HG02973 (cell line): ENCODE measurements around the gene RASL12.

ENCODE experiments used
- ATAC-seq: cut with Tn5 transposase; IDR thresholded peaks from one replicate; pipeline ENCODE4 v1.9.1; 2021; ENCODE audit warnings: moderate library complexity; ENCODE audit not compliant: unreplicated experiment

Gene RASL12

GRCh38 chr15:65092911-65093792, 25.4 kb upstream of the RASL12 start:
- no peak for ATAC-seq

DNA sequence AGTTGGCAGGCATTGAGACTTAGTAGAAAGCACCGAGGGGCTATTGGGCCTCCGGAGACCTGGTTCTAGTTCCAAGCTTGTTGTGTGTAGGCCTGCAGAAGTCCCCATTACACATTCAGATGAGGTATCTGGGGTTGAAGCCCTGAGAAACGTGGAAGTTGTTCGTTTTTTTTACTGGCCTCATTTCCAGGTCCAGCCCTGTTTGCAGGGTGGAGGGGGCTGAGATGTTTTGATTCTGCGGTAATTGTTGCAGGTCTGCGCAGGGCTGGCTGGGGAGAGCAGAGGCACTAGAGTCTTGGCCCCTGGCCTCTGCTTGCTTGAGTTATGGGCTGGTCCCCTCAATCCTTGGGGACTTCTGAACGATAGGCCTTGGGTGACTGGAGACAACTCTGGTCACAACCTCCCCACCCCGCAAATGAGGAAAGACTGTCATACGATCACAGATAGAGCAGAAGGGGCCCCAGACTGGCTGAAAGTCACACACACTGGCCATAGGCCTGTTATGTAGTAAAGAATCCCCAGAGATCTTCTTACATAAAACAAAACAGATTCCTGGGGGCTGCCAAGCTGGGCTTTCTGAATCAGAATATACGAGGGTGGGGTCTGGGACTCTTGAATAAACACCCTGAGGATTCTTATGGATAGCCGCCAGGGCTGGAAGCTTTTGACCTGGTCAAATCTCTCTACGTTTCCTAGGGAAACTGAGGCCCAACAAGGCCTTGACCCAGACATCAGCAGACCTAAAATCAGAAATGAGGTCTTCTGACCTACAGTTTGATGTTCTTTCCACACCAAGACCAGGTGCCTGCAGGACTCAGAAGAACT, 24.4 kb upstream of the RASL12 start:
- ATAC-seq = no peak

- ATAC-seq = no peak
These were observed 21.5 kb upstream of the RASL12 start for GRCh38 chr15:65089206-65089824.

- ATAC-seq = no peak
These were observed 20.8 kb upstream of the RASL12 start for GRCh38 chr15:65088643-65089021.

DNA sequence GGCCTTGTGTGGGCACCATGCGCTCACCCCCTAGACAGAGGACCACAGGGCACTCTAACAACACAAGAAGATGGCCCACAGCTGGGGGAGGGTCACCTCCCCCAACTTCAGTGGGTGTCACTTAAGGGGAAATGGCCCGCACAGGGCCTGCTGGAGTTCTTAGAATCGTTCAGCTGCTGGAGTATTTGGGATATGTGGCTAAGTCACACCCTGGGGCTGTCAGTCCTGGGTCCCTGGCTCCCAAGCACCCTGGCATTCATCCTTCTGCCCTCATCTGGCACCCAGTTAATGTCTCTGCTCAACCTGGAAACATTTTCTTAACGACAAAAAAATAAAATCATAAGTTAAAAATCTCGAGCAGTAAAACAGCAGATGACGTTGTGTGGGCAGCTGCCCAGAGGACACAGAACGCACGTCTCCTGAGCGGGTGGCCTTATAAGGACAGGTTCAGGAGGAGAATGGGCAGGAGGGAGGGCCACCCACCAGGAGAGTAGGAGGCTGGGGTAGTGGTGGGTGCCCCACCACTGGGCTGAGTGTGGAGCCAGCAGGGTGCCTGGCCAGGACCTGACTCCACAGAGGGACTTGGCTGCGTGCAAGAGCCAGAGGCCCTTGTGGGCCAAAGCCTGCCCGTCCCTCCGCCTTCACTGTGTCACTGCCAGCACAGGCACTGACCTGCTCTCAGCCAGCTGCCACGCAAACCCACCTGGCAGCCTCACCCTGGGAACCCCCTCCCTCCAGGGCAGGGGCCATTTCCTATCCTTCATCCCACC, 20.3 kb upstream of the RASL12 start:
- no peak for ATAC-seq

DNA sequence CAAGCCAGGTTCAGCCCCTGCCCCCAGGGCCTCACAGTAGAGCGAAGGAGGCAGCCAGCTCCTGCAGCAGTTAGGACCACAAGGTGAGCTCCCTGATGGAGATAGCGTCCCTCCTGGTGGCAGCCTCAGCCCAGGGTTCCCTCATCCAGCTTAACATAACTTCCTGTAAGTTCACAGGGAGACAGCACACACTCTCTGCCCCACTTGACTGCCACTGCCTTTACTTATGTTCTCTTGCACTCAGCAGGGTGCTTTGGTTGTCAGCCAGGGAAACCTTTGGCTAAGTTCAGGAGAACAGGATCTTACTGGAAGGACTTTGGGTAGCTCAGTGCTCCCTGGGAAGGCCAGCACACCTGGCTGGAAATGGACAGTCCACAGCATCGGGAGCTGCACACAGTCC, 19.6 kb upstream of the RASL12 start:
- ATAC-seq = no peak

DNA sequence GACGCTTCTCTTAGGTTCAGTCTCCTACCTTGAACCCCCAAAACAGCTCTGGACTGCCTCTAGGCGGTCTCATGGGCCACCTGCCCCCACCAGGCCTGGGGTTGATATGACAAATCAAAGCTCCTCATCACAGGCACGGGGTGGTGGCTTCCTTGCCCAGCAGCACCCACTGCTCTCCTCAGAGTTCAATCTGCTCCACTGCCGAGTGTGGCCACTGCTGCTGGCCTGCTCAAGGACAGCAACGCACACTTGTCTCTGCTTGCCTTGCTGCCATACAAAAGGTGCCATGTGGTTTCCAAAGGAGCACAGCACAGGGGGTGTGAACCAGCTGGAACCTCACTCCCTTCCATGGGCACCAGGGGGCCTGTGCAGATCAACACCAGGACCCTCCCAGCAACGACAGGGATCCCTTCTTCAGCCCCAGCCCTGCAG, 18.9 kb upstream of the RASL12 start:
- no peak for ATAC-seq

- no peak for ATAC-seq
These were observed 18.3 kb upstream of the RASL12 start for GRCh38 chr15:65085990-65086679.

DNA sequence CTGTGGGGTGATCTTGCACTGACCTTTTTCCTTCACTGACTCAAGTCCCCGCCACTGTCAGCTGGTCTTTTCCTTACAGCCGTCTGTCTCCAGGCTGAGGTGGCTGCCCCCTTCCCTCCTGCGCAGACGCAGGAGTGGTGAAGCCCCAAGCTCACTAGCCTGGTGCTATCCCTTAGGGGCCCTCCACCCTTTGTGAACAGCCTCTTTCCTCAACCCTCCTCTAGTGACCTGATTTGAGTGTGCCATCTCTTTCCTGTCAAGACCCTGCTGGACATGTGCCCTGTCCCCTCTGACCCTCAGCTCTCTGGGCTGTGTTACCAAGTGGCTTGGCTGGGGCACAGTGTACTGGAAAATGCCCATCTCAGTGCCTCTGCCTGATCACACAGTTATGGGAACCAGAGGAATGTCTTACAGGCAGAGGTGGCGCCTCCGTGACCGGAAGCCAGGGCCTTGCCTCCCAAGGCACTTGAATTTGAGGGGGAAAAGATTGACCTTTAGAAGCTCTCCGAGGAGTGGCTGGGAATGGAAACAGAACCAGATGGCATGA, 17.5 kb upstream of the RASL12 start:
- no peak for ATAC-seq

DNA sequence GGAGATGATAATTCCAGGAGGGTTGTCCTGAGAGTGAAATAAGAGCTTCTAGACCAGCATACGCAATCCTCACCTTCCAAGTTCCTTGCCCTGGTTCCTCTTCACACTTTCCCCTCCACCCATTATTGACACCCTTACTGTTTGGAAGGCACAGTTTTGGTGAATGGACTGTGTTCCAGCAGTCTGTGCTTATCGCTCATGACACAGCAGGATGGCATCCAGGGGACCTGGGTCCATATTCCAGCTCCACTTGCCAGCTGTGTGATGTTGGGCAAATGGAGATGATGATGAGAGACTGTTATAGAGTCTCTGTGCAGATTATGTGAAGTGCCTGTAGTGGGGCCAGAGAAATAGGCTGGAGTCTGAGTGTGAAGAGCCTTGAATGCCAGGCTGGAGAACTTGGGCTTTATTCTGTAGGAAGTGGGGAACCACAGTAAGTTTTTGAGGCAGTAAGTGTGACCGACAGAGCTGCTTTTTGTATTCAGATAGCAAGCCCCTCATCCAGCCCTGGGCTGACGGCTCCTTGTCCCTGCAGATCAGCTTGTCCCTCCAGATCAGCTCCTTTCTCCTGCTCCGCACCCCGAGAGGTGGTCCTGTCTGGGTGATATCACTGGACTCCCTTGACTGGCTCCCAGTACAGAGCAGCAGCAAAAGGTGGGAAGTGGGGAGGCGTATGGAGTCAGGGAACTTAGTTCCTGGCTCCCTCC, 16.9 kb upstream of the RASL12 start:
- no peak for ATAC-seq

GRCh38 chr15:65083262-65083701, 15.5 kb upstream of the RASL12 start:
- no peak for ATAC-seq

DNA sequence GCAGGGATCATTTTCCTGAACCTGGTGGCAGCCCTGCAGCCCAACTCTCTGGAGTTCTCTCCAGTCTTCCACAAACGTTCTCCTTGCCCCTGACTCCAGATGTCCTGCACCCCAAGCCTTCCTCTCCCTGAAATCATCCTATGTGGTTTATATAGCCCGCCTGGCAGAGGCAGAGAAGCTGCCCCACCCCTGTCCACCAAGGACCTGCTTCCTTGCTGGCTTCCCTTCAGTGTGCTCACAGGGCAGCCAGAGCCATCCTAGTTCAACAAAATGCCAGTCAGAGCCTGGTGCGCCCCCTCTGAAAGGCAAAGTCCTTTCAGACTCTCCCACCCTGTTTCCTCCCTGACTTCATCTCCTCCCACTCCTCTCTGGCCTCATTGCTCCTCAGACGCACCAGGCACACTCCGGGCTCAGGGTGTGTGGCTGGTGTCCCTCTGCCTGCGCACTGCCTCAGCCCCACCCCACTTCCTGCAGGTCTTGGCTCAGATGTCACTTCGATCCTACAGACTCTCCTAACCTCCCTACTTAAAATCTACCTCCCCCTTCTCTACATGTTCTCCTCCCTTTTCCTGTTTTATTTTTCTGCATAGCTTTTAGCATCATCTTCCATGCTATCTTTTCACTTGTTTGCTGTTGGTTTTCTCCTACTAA, 14.6 kb upstream of the RASL12 start:
- no peak for ATAC-seq

DNA sequence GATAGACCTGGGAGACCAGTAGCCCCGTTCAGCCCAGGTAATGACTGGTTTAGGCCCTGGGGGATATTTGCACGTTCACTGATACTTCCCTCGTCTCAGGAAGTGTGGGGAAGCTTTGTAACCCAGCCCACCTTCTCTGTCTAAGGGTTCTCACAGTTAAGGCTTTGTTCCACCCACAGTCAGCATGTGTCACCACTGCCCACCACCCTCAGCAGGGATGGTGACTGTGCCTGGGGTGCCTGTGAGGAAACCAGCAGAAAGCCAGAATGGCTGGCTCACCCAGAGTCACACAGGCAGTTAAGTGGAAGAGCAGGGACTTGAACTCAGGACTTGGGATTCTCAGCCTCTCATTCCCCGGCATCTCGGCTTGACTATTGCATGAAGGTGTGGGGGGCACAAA, 14.0 kb upstream of the RASL12 start:
- no peak for ATAC-seq

GRCh38 chr15:65081270-65081669, 13.5 kb upstream of the RASL12 start:
- no peak for ATAC-seq

DNA sequence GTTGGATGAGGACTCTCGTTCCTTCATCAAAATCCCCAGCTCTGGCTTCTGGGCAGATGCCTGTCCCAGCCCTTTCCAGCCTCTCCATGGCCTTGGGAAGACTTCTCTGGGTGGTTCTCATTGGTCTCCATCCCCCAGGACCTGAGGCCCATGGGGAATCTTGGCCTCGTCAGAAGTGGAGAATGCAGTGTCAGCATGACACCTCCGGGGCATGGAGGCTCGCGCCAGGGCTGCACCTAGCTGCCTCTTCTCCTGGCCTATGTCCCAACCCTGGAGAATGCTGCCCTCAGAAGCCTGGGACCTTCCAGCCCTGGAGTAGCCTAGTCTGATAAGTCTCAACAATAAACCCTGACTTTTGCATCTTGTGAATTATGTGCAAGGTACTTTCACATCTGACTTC, 11.8 kb upstream of the RASL12 start:
- ATAC-seq = no peak

- no peak for ATAC-seq
These were observed 10.2 kb upstream of the RASL12 start for GRCh38 chr15:65077981-65078352.

DNA sequence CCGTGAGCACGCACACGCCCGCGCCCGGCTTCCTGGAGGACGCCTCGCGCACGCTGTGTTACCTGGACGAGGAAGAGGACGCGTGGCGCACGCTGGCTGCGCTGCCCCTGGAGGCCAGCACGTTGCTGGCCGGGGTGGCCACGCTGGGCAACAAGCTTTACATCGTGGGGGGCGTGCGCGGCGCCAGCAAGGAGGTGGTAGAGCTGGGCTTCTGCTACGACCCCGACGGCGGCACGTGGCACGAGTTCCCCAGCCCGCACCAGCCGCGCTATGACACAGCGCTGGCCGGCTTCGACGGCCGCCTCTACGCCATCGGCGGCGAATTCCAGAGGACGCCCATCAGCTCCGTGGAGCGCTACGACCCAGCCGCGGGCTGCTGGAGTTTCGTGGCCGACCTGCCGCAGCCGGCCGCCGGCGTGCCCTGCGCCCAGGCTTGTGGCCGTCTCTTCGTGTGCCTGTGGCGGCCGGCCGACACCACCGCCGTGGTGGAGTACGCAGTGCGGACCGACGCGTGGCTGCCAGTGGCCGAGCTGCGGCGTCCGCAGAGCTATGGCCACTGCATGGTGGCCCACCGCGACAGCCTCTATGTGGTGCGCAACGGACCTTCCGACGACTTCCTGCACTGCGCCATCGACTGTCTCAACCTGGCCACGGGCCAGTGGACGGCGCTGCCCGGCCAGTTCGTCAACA, 9.6 kb upstream of the RASL12 start:
- no peak for ATAC-seq
